AG08396 (cell line): ENCODE measurements around the gene FAM177A1.
"Not testable (repeated sequence)": the region's sequence is repeated elsewhere in the genome, so short reads cannot be mapped to it uniquely, and the experiment has no call there.

ENCODE experiments used
- DNase-seq: peaks from one replicate; pipeline ENCODE4 v3.0.0; 2012; ENCODE audit warnings: low spot score, mixed read lengths

Gene FAM177A1

DNA sequence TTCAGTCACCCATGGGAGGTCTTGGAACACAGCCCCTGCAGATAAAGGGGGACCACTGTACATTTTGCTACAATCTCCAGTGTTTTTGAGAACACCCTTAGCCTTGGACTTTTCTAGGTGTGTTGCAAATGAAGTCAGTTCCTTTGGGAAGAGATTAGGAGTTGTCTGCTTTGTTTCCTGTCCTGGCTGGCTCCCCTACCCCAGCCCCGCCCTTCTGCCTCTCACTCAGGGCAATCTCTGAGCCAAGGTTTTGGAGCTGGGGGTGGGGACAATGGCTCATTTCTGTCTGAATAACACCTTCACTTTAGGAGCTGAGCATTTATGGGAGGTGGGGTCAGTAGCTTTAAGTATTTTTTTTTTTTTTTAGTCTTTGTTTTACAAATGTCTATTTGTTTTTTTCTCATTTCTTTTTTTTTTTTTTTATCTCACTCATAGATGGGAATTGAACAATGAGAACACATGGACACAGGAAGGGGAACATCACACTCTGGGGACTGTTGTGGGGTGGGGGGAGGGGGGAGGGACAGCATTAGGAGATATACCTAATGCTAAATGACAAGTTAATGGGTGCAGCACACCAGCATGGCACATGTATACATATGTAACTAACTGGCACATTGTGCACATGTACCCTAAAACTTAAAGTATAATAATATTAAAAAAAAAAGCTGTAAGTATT, 15.2 kb downstream of the FAM177A1 start:
- DNase-seq: not testable (repeated sequence)

DNA sequence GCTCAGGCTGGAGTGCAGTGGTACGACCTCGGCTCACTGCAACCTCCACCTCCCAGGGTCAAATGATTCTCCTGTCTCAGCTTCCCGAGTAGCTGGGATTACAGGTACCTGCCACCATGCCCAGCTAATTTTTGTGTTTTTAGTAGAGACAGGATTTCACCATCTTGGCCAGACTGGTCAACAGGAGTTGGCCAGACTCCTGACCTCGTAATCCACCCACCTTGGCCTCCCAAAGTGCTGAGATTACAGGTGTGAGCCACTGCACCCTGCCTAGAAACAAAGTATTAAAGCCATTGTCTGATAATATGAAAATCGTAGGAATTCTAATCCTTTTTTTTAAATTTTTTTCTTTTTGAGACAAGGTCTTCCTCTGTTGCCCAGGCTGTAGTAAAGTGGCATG, 19.7 kb downstream of the FAM177A1 start:
- DNase-seq: not testable (repeated sequence)

DNA sequence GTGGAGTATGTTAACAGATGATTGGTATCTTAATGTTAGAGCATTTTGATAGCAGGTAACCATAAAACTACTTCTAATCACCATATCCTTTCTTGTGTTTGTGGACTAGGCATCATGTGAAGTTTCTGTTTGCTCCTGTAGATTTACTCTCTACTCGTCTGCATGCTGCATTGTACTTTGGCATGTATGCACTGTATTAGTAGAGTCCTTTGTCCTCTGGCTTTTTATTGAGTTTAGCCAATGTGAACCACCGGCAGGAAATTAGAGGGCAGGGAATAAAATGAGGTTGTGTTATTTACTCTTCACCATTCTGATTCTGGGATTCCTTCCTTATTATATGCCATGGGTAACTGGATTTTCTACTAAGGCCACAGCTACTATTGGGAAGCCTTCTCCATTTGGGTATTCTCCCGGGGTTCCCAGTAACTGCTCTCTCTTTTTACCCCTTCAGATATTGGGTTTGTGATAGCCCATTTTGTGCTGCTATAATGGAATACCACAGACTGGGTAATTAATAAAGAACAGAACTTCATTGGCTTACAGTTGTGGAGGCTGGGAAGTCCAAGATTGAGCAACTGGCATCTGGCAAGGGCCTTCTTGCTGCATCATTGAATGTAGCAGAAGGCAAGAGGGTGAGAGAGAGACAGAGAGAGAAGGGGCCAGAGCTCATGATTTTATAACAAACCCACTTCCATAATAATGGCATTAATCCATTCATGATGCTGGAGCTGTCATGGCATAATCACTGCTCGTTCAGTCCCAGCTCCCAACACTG, 22.4 kb downstream of the FAM177A1 start:
- DNase-seq: no peak

GRCh38 chr14:35072226-35072625, 26.2 kb downstream of the FAM177A1 start:
- no peak for DNase-seq

DNA sequence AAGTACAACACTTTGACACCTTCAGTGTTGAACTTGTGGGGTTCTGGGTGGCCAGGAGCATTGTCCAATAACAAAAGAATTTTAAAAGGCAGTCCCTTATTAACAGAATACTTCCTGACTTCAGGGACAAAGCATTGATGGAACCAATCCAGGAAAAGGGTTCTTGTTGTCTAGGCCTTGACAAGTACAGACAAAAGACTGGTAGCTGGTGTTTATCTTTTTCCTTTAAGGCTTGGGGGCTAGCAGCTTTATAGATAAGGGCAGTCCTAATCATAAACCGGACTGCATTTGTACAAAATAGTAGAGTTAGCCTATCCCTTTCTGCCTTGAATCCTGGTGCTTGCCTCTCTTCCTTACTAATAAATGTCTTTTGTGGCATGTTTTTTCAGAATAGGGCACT, 27.4 kb downstream of the FAM177A1 start:
- DNase-seq: no peak

- no peak for DNase-seq
Measured at GRCh38 chr14:35078082-35078481, 32.0 kb downstream of the FAM177A1 start.

DNA sequence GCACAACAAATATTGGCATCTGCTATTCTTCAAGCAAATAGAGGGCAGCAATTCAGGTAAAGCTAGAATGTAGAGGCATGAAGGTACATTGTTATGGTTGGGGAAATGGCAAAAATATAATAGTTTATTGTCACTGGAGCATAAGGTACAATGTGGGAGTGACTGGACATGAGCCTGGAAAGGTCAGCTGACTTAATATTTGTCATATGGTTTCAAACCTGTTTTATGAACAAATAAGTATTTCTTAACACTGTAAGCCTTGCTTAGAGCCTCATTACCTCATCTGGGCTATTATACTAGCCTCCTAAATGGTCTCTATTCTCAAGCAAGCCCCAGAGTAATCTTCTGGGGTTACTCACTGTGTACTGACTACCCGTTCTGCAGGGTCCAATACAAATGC, 33.7 kb downstream of the FAM177A1 start:
- no peak for DNase-seq

GRCh38 chr14:35083530-35084150, 37.6 kb downstream of the FAM177A1 start:
- DNase-seq: no peak

DNA sequence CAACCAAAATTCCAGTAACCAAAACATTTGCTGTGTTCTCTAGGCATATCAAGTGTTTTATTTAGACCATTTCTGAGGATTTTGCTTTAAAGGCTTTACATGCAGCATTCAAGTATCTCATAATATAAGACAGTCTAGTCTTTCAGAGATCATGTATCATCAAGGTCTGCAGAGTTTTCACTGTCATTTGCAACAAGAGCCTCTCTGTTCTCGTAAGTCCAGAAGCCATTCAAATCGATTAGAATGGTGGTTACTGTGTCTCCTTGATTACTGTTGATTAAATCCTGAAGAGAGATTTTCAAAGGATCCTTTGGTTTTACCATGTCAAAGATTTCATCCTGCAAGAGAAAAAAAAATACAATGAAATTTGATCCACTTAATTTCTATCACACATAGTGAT, 39.4 kb downstream of the FAM177A1 start:
- DNase-seq: no peak

GRCh38 chr14:35088514-35088913, 42.4 kb downstream of the FAM177A1 start:
- DNase-seq: peak; percentile 4

GRCh38 chr14:35094645-35095044, 48.6 kb downstream of the FAM177A1 start:
- not testable (repeated sequence) for DNase-seq

- no peak for DNase-seq
Measured at GRCh38 chr14:35107866-35108265, 61.8 kb downstream of the FAM177A1 start.

DNA sequence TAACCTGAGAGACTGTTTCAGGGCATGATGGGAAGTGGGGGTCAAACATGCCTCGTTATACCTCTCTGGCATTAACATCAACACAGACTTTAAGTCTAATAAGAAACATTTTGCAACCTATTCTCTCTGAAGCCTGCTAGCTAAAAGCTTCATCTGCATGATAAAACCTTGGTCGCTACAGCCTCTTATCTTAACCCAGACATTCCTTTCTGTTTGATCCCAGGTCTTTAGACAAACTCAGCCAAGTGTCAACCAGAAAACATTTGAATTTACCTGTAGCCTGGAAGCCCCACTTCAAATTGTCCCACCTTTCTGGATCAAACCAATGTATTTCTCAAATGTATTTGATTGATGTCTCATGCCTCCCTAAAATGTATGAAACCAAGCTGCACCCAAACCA, 66.6 kb downstream of the FAM177A1 start:
- DNase-seq: no peak

- no peak for DNase-seq
Measured at GRCh38 chr14:35113308-35113950, 67.4 kb downstream of the FAM177A1 start.

DNA sequence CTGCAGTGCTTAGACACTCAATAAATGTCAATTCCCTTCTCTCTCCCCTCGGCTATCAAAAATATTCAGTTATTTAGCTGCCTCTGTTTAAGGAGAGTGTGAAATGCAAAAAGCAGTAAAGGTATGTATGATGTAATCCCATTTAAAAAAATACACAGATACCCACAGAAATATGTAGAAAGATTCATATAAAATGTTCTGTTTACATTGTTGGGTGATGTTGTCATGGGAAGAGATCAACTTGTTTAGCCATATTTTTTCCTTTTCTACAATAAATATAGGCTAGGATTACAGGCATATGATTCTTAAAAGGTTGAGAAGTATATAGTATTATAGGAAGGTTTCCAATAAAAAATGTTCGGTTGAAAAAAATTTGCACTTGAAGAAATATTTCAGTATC, 68.0 kb downstream of the FAM177A1 start:
- peak; percentile 5 for DNase-seq

DNA sequence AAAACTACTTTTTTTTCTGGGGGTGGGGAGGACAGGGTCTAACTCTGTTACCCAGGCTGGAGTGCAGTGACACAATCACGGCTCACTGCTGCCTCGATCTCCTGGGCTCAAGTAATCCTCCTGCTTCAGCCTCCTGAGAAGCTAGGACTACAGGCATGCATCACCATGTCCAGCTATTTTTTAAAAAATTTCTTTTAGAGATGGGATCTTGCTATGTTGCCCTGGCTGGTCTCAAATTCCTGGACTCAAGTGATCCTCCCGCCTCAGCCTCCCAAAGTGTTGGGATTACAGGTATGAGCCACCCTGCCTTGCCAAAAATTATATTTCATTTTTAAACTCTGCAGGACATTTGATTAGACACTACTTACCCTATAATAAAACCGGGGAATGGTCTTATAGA, 70.2 kb downstream of the FAM177A1 start:
- DNase-seq: no peak

GRCh38 chr14:35117112-35117511, 71.0 kb downstream of the FAM177A1 start:
- DNase-seq: no peak

DNA sequence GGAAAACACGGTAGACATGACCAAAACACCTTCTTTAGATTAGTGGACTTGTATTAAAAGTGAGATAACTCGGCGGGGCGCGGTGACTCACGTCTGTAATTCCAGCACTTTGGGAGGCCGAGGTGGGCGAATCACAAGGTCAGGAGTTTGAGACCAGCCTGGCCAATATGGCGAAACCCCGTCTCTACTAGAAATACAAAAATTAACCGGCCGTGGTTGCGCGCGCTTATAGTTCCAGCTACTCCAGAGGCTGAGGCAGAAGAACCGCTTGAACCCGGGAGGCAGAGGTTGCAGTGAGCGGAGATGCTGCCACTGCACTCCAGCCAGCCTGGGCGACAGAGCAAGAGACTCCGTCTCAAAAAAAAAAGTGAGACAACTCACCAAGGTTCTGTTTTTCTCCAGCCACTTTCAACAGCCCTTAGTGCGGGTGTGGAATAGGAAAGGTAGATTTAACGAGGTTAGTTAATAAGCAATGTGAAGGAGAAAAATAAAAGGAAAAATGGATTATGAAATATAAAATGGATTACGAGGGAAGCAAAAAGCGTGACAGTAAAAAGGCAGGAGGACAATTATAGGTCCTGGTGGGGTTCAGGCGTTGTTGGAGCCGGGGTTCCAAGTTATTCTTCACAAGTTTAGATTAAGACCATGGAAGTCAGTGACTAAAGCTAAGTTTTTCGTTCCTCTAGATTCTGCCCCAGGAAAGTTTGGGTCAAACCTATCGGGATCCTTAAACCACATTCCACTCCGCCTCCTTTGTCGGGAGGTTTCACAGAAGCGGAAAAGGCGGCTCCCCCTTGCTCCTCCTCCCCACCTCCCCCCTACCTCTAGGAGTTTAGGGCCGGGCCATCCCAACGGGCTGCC, 75.2 kb downstream of the FAM177A1 start:
- no peak for DNase-seq

GRCh38 chr14:35121887-35122695, 76.0 kb downstream of the FAM177A1 start, which contains the start of the genes PPP2R3C and PRORP:
TSS of gene PPP2R3C (minus strand) at chr14:35121990. CDS start at chr14:35121959, 31 bp downstream.
TSS of gene PRORP (plus strand) at chr14:35122552. CDS start at chr14:35123246, 694 bp downstream.
- peak; percentile 86 for DNase-seq

GRCh38 chr14:35122696-35123387, 76.8 kb downstream of the FAM177A1 start:
- DNase-seq: no peak
